K562 (cell line): ENCODE data around the gene PIK3R5. TPM values are rescaled to one million over a fixed set of nuclear protein-coding genes. Genes with fewer than 3 reads are reported as not detected.

ENCODE experiments used
- ATAC-seq: fragments of 200-7000 bp; cut with Tn5 transposase; 3 replicates; pipeline ENCODE4 v1.9.1; 2020; ENCODE audit warnings: moderate library complexity
- BruUV-seq: library from RNA; stranded (reverse); fragments of 400-500 nt; replicated peaks from 2 replicates; lab custom pipeline; 2021; lab: Mats Ljungman, UMichigan
- CTCF ChIA-PET: fragments of 300-600 bp; formaldehyde crosslinking; extraction: SDS; loops from one replicate; lab custom pipeline; 2021; ENCODE audit warnings: low intra/inter-chr PET ratio; lab: Yijun Ruan, JAX
- POLR2A ChIA-PET: fragments of 300-600, 350-650 bp; sonication (Branson Sonifier 250); formaldehyde crosslinking; extraction: SDS; loops from one replicate; lab custom pipeline; 2021; ENCODE audit warnings: antibody characterized with exemption, inconsistent platforms; lab: Yijun Ruan, JAX
- DNase-seq, 4 experiments: peaks; one replicate each; pipeline versions ENCODE4 v3.0.0 to v3.0.0-alpha.2; 2011 to 2018; ENCODE audit warnings: low spot score in 3 of 4, mixed read lengths in 3 of 4; ENCODE audit errors: extremely low read depth in 1 of 4
- FAIRE-seq: peaks from 2 replicates; lab custom pipeline; 2011; peaks lifted over from hg19 to GRCh38; lab: Jason Lieb, UNC
- H2AFZ ChIP-seq: 2 replicates; pipeline ENCODE4 v1.6.0; 2011; ENCODE audit warnings: low read depth, low read length, control low read depth, inconsistent platforms
- H3K27ac ChIP-seq: fragments of 200-600 bp; 3 replicates; pipeline ENCODE4 v1.8.0; 2011; ENCODE audit warnings: low read depth, mild to moderate bottlenecking, control low read depth, inconsistent platforms, low read length, moderate library complexity, mixed read lengths; ENCODE audit errors: extremely low read depth
- H3K27me3 ChIP-seq, 2 experiments: fragments of 300-600 bp in 1 of 2; 2 replicates in 1 of 2; 3 replicates in 1 of 2; pipeline versions ENCODE4 v1.6.0 to v1.8.0; 2011; ENCODE audit warnings: inconsistent platforms in 2 of 2, low read length in 2 of 2, mild to moderate bottlenecking in 1 of 2, mixed read lengths in 1 of 2, moderate library complexity in 1 of 2; ENCODE audit not compliant: control insufficient read depth in 2 of 2, insufficient read depth in 2 of 2
- H3K36me3 ChIP-seq: fragments of 300-600 bp; 3 replicates; pipeline ENCODE4 v1.8.0; 2011; ENCODE audit warnings: mild to moderate bottlenecking, low read length, inconsistent platforms; ENCODE audit not compliant: control insufficient read depth, insufficient read depth
- H3K4me1 ChIP-seq, 2 experiments: fragments of 200-600 bp in 1 of 2; replicated peaks in 1 of 2; 2 replicates in 1 of 2; 3 replicates in 1 of 2; pipeline versions ENCODE4 v1.5.1 to v1.8.0; 2011; ENCODE audit warnings: inconsistent platforms in 2 of 2, low read length in 2 of 2, mild to moderate bottlenecking in 1 of 2, mixed read lengths in 1 of 2, moderate library complexity in 1 of 2; ENCODE audit not compliant: control insufficient read depth in 2 of 2, insufficient read depth in 2 of 2
- H3K4me2 ChIP-seq: 2 replicates; pipeline ENCODE4 v1.6.1; 2011; ENCODE audit warnings: low read length, control low read depth, inconsistent platforms, mixed read lengths; ENCODE audit not compliant: insufficient read depth
- H3K4me3 ChIP-seq: fragments of 200-600 bp; sonication (generic), shearing (Covaris generic); 2 replicates; pipeline ENCODE4 v1.5.1; 2016; ENCODE audit warnings: control low read depth, inconsistent platforms
- H3K79me2 ChIP-seq: fragments of 200-600 bp; 3 replicates; pipeline ENCODE4 v1.8.0; 2011; ENCODE audit warnings: low read length, inconsistent platforms; ENCODE audit not compliant: control insufficient read depth, insufficient read depth
- H3K9ac ChIP-seq, 2 experiments: 2 replicates each; pipeline versions ENCODE4 v1.6.0 to v1.6.1; 2011; ENCODE audit warnings: low read depth in 2 of 2, low read length in 2 of 2, control low read depth in 1 of 2, inconsistent platforms in 1 of 2, mild to moderate bottlenecking in 1 of 2, mixed read lengths in 1 of 2; ENCODE audit not compliant: insufficient read depth in 1 of 2
- H3K9me1 ChIP-seq: one replicate; pipeline ENCODE4 v1.6.0; 2011; ENCODE audit warnings: inconsistent platforms, mild to moderate bottlenecking, low read length, moderate library complexity; ENCODE audit not compliant: control insufficient read depth, insufficient read depth
- H3K9me3 ChIP-seq: replicated peaks from 2 replicates; pipeline ENCODE4 v1.5.1; 2011; ENCODE audit warnings: low read depth, low read length, inconsistent platforms; ENCODE audit not compliant: control insufficient read depth, insufficient read depth
- H4K20me1 ChIP-seq: replicated peaks from 2 replicates; pipeline ENCODE4 v1.6.1; 2011; ENCODE audit warnings: low read length, inconsistent platforms, mixed read lengths; ENCODE audit not compliant: control insufficient read depth, insufficient read depth
- ELF4 ChIP-seq: fragments of 450-650 bp; formaldehyde crosslinking; IDR thresholded peaks from 2 replicates; pipeline ENCODE4 v1.4.0; 2022; ENCODE audit warnings: missing genetic modification characterization
- ETV5 ChIP-seq: sonication (generic); formaldehyde crosslinking; IDR thresholded peaks from 2 replicates; pipeline ENCODE4 v1.4.0; 2020; ENCODE audit warnings: low read depth, mild to moderate bottlenecking, missing genetic modification reagents
- FOSL1 ChIP-seq: fragments of 200-800 bp; sonication (Bioruptor generic); conservative IDR thresholded peaks from 2 replicates; pipeline ENCODE4 v1.6.1; 2016; ENCODE audit warnings: missing genetic modification characterization, missing compliant biosample characterization
- POLR2AphosphoS5 ChIP-seq: IDR thresholded peaks from 2 replicates; pipeline ENCODE4 v1.6.1; 2011; ENCODE audit warnings: mild to moderate bottlenecking, low read depth, low read length, moderate library complexity; ENCODE audit not compliant: control insufficient read depth, insufficient read depth
- SAFB2 ChIP-seq: fragments of 200-400 bp; formaldehyde crosslinking; IDR thresholded peaks from 2 replicates; pipeline ENCODE4 v1.6.1; 2018; ENCODE audit warnings: borderline replicate concordance, low read length, low read depth, moderate library complexity; ENCODE audit not compliant: severe bottlenecking
- TFAM ChIP-seq: fragments of 250-450 bp; sonication (Bioruptor Pico); conservative IDR thresholded peaks from 2 replicates; pipeline ENCODE4 v1.5.0; 2021; ENCODE audit warnings: mild to moderate bottlenecking, moderate library complexity
- XRCC5 ChIP-seq: fragments of 200-400 bp; formaldehyde crosslinking; IDR thresholded peaks from 2 replicates; pipeline ENCODE4 v1.6.1; 2017; ENCODE audit warnings: low read depth, mild to moderate bottlenecking, low read length
- ZBTB17 ChIP-seq: fragments of 450-650 bp; formaldehyde crosslinking; IDR thresholded peaks from 2 replicates; pipeline ENCODE4 v1.4.0; 2020; ENCODE audit warnings: mild to moderate bottlenecking
- ZNF23 ChIP-seq: fragments of 250-450 bp; sonication (Bioruptor Pico); IDR thresholded peaks from 2 replicates; pipeline ENCODE4 v1.4.0; 2020; ENCODE audit warnings: mild to moderate bottlenecking
- WGBS: fragments of 100-300 bp; shearing (Covaris generic); methylation state at CpG from one replicate; pipeline ENCODE4 v1.1.6; 2016; ENCODE audit warnings: low coverage, mixed read lengths; ENCODE audit not compliant: insufficient coverage; ENCODE audit errors: missing lambda C conversion rate; 5-methylcytosine and 5-hydroxymethylcytosine counted together
- in situ Hi-C: fragments of 300-500 bp; cut with MboI; formaldehyde crosslinking; loops from 4 replicates; pipeline ENCODE4 v1.15.0; 2018; ENCODE audit warnings: inconsistent platforms, mixed read lengths
- intact Hi-C: fragments of 100-400 bp; cut with micrococcal nuclease; formaldehyde crosslinking; loops from 2 replicates; pipeline ENCODE4 v1.14.2; 2022
- polyA plus RNA-seq, 8 experiments: library from polyadenylated mRNA; depleted of rRNA in 4 of 8; stranded (reverse) in 5 of 8; unstranded in 3 of 8; fragments of >200 nt; fragmentation: Nextera tagmentation in 2 of 8; fragmentation: Illumina TruSeq in 1 of 8; extraction: Ambion mirVana in 2 of 8; extraction: Trizol in 1 of 8; gene quantifications; 2 replicates each; pipeline versions ENCODE4 v1.2.1 to v1.2.3, GENCODE V29; 2011 to 2014; ENCODE audit warnings: inconsistent platforms in 1 of 8, missing spikeins in 1 of 8
- total RNA-seq, 7 experiments: library from RNA; depleted of rRNA in 6 of 7; stranded (reverse); fragments of >200 nt in 6 of 7; fragmentation: Illumina TruSeq in 2 of 7; extraction: Trizol in 2 of 7; gene quantifications; 2 replicates each; pipeline versions ENCODE4 v1.2.1 to v1.2.3, GENCODE V29; 2011 to 2021; ENCODE audit warnings: low replicate concordance in 1 of 7
- TF ChIP-seq, protein P1 (sequence below), 2 experiments: fragments of 450-650 bp; IDR thresholded peaks; 2 replicates each; pipeline ENCODE4 v1.6.1; 2016
- TF ChIP-seq, protein P2 (sequence below): fragments of 250-450 bp; sonication (Bioruptor Pico); IDR thresholded peaks from 2 replicates; pipeline ENCODE4 v1.8.0; 2021; ENCODE audit warnings: borderline replicate concordance, mild to moderate bottlenecking, moderate library complexity; ENCODE audit not compliant: poor library complexity, severe bottlenecking

Gene PIK3R5
- total and polyA plus RNA-seq, 9 of the 15 experiments (the other 6 are each of a cell fraction or from before 2014, with no cell fraction given): 0.01 to 0.38 TPM; not detected in 7

DNA sequence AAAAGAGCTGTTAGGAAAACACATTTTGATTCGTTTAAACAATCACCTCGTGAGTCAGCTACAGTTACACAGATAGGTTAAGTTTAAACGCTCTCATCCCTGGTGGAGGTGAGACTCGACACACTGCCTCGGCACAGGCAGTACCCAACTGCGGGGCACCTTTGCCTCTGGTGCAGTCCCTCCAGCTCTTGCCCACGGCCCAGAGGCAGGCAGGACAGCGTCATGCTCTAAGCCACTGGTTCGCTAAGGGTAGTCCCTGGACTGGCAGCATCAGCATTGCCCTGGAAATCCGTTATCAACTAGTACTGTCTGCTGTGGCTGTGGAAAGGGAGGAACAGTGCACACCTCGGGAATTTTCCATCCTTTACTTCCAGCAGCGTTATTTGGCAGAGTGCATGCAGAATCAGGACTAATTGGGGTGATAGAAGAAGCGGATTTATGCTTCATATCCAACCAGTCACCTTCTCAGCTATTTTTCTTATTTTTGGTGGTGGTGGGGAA lies 94.4 kb downstream of the PIK3R5 start:
- Histone ChIP-seq H3K9me3 (no peaks in the 10 kb centered on the region), H3K27ac (no peak overlapping the region), H3K4me2 (no peak overlapping the region), H3K4me1 (no peaks in the 10 kb centered on the region), H3K36me3 (no peaks in the 10 kb centered on the region), H4K20me1 (no peaks in the 10 kb centered on the region), H3K9ac (no peak overlapping the region), H2AFZ (no peak overlapping the region), H3K79me2 (no peaks in the 10 kb centered on the region), H3K27me3 (peaks cover 0 to 28% of the 10 kb centered on the region in 2 experiments; a peak in 2 of 5 replicates), H3K9me1 (no peaks in the 10 kb centered on the region)
- ChIA-PET POLR2A (no interaction called here), CTCF (no interaction called here)
- WGBS: 2% methylated on average over 12 of the region's 13 CpGs
- ATAC-seq: no peak
- in situ Hi-C loops (no loop called here), intact Hi-C loops (no loop called here)
- FAIRE-seq: no peak
- BruUV-seq: no TSS peak
- no peak for DNase-seq
- TF ChIP-seq POLR2AphosphoS5 (no peak), ZBTB17 (CRISPR knock-in tag) (peak; percentile 97), ZNF23 (CRISPR knock-in tag) (peak; percentile 92), ETV5 (no peak), FOSL1 (tag) (no peak), TFAM (CRISPR knock-in tag) (no peak), SAFB2 (no peak), XRCC5 (no peak), ELF4 (CRISPR knock-in tag) (no peak)
- TF ChIP-seq, protein P1, sequence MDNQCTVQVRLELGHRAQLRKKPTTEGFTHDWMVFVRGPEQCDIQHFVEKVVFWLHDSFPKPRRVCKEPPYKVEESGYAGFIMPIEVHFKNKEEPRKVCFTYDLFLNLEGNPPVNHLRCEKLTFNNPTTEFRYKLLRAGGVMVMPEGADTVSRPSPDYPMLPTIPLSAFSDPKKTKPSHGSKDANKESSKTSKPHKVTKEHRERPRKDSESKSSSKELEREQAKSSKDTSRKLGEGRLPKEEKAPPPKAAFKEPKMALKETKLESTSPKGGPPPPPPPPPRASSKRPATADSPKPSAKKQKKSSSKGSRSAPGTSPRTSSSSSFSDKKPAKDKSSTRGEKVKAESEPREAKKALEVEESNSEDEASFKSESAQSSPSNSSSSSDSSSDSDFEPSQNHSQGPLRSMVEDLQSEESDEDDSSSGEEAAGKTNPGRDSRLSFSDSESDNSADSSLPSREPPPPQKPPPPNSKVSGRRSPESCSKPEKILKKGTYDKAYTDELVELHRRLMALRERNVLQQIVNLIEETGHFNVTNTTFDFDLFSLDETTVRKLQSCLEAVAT (IDR thresholded peaks at IDR 0.05): peak in 1 of 2 experiments; percentile 46; a peak in 1 of 4 replicates
- TF ChIP-seq, protein P2, sequence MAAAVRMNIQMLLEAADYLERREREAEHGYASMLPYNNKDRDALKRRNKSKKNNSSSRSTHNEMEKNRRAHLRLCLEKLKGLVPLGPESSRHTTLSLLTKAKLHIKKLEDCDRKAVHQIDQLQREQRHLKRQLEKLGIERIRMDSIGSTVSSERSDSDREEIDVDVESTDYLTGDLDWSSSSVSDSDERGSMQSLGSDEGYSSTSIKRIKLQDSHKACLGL (CRISPR knock-in tag): no peak
- TF ChIP-seq, all 486 proteins: peak for 3
- H3K4me3 ChIP-seq: no peak overlapping the region
